Calu3 (cell line): ENCODE measurements around the gene PALM3. TPM values are rescaled to one million over a fixed set of nuclear protein-coding genes. Genes with fewer than 3 reads are reported as not detected.

ENCODE experiments used
- BruUV-seq: library from RNA; stranded (reverse); fragments of 400-500 nt; replicated peaks from 2 replicates; lab custom pipeline; 2021; lab: Mats Ljungman, UMichigan
- CTCF ChIA-PET: fragments of 300-600 bp; sonication (Branson Sonifier 250); formaldehyde crosslinking; loops from one replicate; lab custom pipeline; 2022; ENCODE audit warnings: antibody characterized with exemption; lab: Charles Lee
- DNase-seq: peaks from one replicate; pipeline ENCODE4 v3.0.0; 2022
- H3K27ac Mint-ChIP-seq: one replicate; pipeline ENCODE4 v1.8.0; 2022; ENCODE audit warnings: mixed read lengths; ENCODE audit not compliant: unreplicated experiment
- H3K27me3 Mint-ChIP-seq: one replicate; pipeline ENCODE4 v1.8.0; 2022; ENCODE audit warnings: mixed read lengths; ENCODE audit not compliant: unreplicated experiment
- H3K36me3 Mint-ChIP-seq: one replicate; pipeline ENCODE4 v1.8.0; 2022; ENCODE audit warnings: mild to moderate bottlenecking, moderate library complexity, mixed read lengths; ENCODE audit not compliant: insufficient read depth, unreplicated experiment
- H3K4me1 Mint-ChIP-seq: one replicate; pipeline ENCODE4 v1.8.0; 2022; ENCODE audit warnings: mild to moderate bottlenecking, low read depth, mixed read lengths; ENCODE audit not compliant: unreplicated experiment
- H3K4me3 Mint-ChIP-seq: one replicate; pipeline ENCODE4 v1.8.0; 2022; ENCODE audit warnings: mild to moderate bottlenecking, low read depth, moderate library complexity, mixed read lengths; ENCODE audit not compliant: unreplicated experiment
- H3K9me3 Mint-ChIP-seq: one replicate; pipeline ENCODE4 v1.8.0; 2022; ENCODE audit warnings: low read depth, mixed read lengths; ENCODE audit not compliant: unreplicated experiment
- intact Hi-C: fragments of 100-400 bp; cut with micrococcal nuclease; formaldehyde crosslinking; loops from one replicate; pipeline ENCODE4 v1.10.0; 2022; ENCODE audit not compliant: unreplicated experiment
- total RNA-seq: library from RNA; stranded (reverse); gene quantifications from 2 replicates; pipeline ENCODE4 v1.2.3, GENCODE V29; 2022
- TF ChIP-seq, protein P1 (sequence below): fragments of 200-600 bp; IDR thresholded peaks from one replicate; pipeline ENCODE4 v1.8.0; 2022; ENCODE audit warnings: antibody characterized with exemption; ENCODE audit not compliant: unreplicated experiment

Gene PALM3
- total RNA-seq, 1 experiment from 2014 or later: 21.4 TPM

DNA sequence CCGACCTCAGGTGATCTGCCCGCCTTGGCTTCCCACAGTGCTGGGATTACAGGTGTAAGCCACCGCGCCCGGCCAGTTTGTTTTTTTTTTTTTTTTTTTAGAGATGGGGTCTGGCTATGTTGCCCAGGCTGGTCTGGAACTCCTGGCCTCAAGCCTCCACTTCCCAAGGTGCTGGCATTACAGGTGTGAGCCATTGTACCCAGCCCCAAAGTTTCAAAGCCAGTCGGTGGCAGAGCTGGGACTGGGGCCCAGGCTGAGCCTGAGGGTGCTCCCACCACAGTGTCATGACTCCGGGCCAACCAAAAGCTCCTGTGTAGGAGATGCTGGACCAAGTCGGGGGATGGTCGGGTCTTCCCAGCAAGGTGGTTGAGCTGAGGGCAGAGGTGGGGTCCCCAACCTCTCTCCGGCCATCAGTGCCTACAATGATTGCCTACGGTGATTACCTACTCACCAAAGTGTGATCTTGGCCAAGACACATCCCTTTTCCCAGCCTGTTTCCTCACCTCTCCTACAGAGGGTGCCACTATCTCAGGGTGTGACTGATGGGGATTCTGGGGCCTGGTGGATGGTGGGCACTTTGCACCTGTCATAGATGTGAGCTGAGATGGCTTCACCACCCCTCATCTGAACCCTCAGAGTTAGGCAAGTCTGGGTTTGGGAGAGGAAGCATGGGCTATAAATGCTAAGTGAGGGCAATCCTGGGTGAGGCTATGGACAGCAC, 34.6 kb upstream of the PALM3 start:
- Mint-ChIP-seq H3K36me3 (peaks cover 11% of the 10 kb centered on the region), H3K27me3 (no peaks in the 10 kb centered on the region), H3K4me3 (no peak overlapping the region), H3K27ac (no peak overlapping the region), H3K9me3 (no peaks in the 10 kb centered on the region), H3K4me1 (no peaks in the 10 kb centered on the region)
- CTCF ChIA-PET: interaction anchor here (0.7 to 1.3 kb wide), 2 partner anchors 21 to 245 kb away, joined by 3 to 4 read pairs; partner anchors contain the start of gene PRKACA
- TF ChIP-seq, protein P1, sequence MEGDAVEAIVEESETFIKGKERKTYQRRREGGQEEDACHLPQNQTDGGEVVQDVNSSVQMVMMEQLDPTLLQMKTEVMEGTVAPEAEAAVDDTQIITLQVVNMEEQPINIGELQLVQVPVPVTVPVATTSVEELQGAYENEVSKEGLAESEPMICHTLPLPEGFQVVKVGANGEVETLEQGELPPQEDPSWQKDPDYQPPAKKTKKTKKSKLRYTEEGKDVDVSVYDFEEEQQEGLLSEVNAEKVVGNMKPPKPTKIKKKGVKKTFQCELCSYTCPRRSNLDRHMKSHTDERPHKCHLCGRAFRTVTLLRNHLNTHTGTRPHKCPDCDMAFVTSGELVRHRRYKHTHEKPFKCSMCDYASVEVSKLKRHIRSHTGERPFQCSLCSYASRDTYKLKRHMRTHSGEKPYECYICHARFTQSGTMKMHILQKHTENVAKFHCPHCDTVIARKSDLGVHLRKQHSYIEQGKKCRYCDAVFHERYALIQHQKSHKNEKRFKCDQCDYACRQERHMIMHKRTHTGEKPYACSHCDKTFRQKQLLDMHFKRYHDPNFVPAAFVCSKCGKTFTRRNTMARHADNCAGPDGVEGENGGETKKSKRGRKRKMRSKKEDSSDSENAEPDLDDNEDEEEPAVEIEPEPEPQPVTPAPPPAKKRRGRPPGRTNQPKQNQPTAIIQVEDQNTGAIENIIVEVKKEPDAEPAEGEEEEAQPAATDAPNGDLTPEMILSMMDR: no peak
- BruUV-seq: no TSS peak
- intact Hi-C loops: no loop called here
- DNase-seq: no peak

DNA sequence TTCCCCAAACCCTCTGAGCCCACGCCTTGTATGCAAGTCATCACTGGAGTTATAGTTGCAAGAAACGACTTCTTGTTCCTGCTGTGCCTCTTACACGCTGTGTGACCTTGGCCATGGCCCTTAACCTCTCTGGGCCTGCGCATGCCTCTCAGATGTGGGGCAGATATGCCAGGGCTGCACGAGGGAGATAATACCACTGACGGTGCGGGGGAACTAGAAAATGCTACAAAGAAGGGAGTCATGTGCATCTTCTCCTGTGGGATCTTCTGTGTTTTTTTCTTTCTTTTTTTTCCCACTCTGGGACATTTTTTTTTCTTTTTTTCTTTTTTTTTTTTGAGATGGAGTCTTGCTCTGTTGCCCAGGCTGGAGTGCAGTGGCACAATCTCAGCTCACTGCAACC, 33.0 kb upstream of the PALM3 start:
- Mint-ChIP-seq H3K27me3 (no peaks in the 10 kb centered on the region), H3K27ac (no peak overlapping the region), H3K36me3 (peaks cover 23% of the 10 kb centered on the region), H3K4me3 (no peak overlapping the region), H3K4me1 (no peaks in the 10 kb centered on the region), H3K9me3 (no peaks in the 10 kb centered on the region)
- CTCF ChIA-PET: no interaction called here
- intact Hi-C loops: no loop called here
- TF ChIP-seq, protein P1: no peak
- DNase-seq: no peak
- no TSS peak for BruUV-seq

DNA sequence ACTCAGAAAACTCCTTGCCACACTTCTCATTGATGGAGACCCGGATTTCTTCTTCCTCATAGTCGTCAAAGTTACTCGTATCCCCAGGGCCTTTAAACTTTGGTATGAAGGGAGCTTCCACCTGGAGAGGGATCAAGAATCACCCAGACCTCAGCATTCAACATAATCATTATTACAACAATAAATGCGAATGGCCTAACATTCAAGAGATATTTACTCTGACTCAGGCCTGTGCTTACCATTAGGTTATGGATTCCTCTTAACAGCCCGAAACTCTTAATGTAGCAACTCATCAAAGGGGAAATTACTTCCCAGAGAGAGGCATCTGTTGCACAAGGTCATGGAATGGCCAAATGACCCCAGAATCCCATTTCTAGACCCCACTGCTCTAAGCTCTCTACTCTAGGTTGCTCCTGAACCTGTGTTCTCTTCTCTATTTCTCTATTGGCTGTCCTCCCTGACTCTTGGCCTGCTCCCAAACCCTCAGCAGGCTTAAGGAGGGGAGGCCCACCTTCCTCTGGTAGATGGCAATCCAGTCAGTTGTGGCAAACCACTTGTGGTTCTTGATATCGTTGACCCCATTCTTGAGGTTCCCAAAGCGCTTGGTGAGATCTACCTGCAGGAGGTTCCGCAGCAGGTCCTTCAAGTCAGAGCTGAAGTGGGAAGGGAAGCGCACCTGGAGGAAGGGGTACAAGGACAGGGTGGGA, 31.4 kb upstream of the PALM3 start:
- H3K4me1 Mint-ChIP-seq: peaks cover 8% of the 10 kb centered on the region
- TF ChIP-seq, protein P1: no peak
- CTCF ChIA-PET: no interaction called here
- peaks cover 30% of the 10 kb centered on the region for H3K36me3 Mint-ChIP-seq
- H3K9me3 Mint-ChIP-seq: no peaks in the 10 kb centered on the region
- intact Hi-C loops: no loop called here
- no TSS peak for BruUV-seq
- DNase-seq: no peak
- H3K27ac Mint-ChIP-seq: no peak overlapping the region
- no peak overlapping the region for H3K4me3 Mint-ChIP-seq
- H3K27me3 Mint-ChIP-seq: no peaks in the 10 kb centered on the region

DNA sequence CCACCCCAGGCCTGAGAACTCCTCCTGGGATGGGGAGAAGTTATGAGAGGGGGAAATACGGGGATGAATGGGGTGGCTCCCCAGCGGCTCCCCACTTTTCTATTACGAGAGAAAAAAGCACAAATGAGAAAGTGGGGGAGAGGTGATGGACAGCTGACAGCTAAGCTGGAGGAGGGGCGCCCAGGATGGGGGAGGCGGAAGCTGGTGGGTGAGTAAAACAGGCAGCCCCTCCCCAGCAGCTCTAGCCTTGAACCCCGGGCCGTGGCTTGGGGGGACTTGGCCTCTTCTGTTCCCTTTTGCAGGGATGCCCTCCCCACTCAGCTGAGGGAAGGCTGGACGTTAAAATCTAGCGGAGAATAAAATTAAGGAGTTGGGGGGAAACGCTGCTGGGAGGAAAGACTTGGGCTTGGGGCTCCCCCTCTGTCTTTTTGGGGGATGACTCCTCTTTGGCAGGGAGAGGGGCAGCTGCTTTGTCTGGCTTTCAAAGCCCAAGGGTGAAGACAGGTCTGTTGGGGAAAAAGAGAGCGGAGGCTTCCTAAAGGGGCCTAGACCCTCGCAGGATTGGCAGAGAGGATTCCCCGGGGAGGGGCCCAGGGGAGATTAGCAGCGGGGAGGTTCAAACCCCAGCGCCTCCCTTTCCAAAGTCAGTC, 30.1 kb upstream of the PALM3 start:
- TF ChIP-seq, protein P1: no peak
- Mint-ChIP-seq H3K9me3 (no peaks in the 10 kb centered on the region), H3K4me1 (peaks cover 8% of the 10 kb centered on the region), H3K36me3 (peaks cover 39% of the 10 kb centered on the region), H3K27ac (peak overlapping the region; percentile 67), H3K4me3 (peak overlapping the region; percentile 61), H3K27me3 (no peaks in the 10 kb centered on the region)
- CTCF ChIA-PET: interaction anchor here (0.6 kb wide), 1 partner anchor 219 kb away, joined by 3 read pairs; no protein-coding TSS in a partner anchor
- TSS peak; percentile 64 for BruUV-seq
- intact Hi-C loops: no loop called here
- DNase-seq: no peak
